ENCODE data around the gene CDYL2. TPM values are rescaled to one million over a fixed set of nuclear protein-coding genes. Genes with fewer than 3 reads are reported as not detected.
A peak's percentile ranks its signal among the peaks of the same experiment; 100 is the strongest.
"Not testable (repeated sequence)": the region's sequence is repeated elsewhere in the genome, so short reads cannot be mapped to it uniquely, and the experiment has no call there.

The CDYL2 gene
- total RNA-seq, 1 donor from 2014 or later = 4.5 TPM

DNA sequence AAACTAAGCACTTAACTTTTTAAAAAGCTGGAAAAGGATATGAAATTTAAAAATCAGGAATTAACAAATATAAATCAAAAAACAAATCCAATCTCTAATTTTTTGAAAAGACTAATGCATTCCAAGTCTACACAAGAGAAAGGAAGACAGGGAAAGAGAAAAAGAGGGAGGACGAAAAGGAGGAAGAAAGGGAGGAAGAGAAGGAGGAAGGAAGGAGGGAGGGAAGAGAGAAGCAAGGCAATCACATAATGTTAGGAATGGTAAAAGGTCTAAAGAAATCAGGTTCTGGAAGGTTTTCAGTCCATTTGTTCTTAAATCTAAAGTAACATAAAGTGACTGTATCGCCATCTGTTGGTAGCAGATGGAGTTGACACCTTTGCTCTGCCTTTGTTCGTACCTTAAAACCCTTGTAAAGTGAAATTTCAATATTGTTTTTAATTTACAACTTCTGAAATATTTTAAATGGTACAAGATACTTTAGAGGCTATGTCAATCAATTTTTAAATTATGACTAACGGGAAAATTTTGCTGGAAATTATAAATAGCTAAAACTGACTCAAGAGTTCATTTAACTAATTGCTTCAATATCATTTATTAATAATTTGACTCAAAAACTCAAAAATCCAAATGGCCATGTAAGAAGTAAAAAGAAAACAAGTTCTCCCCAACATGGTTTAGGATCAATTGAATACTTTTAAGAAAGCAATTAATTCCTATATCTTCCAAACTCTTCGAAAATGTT lies 20.4 kb upstream of the CDYL2 start:
- no peak overlapping the region for H3K4me3 Mint-ChIP-seq

DNA sequence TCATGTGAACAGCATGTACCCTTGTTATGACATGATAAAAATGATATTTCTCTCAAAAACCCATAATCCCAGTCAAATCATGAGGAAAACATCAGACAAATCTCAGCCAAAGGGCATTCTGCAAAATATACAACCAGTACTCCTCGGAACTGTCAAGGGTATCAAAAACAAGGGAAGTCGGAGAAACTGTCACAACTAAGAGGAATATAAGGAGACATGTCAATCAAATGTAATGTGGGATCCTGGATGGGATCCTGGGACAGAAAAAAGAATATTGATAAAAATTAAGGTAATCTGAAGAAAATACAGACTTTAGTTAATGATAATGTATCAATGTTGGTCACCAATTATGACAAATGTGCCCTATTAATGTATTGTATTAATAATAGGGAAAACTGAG lies 15.6 kb upstream of the CDYL2 start:
- no peaks in the 10 kb centered on the region for H3K4me1 Mint-ChIP-seq
- no peak overlapping the region for H3K27ac Mint-ChIP-seq (ENCODE audit: unreplicated experiment)
- TF ChIP-seq, protein P1, sequence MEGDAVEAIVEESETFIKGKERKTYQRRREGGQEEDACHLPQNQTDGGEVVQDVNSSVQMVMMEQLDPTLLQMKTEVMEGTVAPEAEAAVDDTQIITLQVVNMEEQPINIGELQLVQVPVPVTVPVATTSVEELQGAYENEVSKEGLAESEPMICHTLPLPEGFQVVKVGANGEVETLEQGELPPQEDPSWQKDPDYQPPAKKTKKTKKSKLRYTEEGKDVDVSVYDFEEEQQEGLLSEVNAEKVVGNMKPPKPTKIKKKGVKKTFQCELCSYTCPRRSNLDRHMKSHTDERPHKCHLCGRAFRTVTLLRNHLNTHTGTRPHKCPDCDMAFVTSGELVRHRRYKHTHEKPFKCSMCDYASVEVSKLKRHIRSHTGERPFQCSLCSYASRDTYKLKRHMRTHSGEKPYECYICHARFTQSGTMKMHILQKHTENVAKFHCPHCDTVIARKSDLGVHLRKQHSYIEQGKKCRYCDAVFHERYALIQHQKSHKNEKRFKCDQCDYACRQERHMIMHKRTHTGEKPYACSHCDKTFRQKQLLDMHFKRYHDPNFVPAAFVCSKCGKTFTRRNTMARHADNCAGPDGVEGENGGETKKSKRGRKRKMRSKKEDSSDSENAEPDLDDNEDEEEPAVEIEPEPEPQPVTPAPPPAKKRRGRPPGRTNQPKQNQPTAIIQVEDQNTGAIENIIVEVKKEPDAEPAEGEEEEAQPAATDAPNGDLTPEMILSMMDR (conservative IDR thresholded peaks at IDR 0.05) = no peak

More for the DNA sequence above, 20.4 kb upstream of the CDYL2 start:
- peak; percentile 8 for DNase-seq (ENCODE audit: low read depth, low spot score)
- H3K4me1 Mint-ChIP-seq = no peaks in the 10 kb centered on the region
- TF ChIP-seq, protein P1 (conservative IDR thresholded peaks at IDR 0.05) = peak; percentile 87
- no peaks in the 10 kb centered on the region for H3K36me3 Mint-ChIP-seq (ENCODE audit: low read depth)
- no peaks in the 10 kb centered on the region for H3K9me3 Mint-ChIP-seq
- peaks cover 23% of the 10 kb centered on the region for H3K27me3 Mint-ChIP-seq (ENCODE audit: low read depth)
- H3K27ac Mint-ChIP-seq (ENCODE audit: unreplicated experiment) = no peak overlapping the region

DNA sequence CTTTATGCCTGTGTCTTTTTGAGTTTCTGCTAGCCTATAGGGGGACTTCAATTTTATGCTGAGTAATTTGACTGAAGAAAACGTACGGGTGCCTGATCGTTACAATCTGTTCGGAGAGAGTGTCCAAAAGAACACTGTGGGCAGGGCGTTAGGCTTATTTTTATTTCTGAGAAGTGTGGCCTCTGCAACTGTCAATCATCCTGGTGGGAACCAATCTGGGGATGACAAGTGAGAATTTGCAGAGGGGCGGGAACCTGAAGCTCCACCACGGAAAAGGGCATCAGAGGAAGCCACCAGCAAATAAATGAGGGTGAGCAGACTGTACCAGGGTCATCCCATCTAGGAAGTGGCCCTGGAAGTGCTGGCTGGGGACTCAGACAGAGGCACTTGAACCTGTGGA lies 12.0 kb upstream of the CDYL2 start:
- Mint-ChIP-seq H3K27ac (ENCODE audit: unreplicated experiment) (no peak overlapping the region), H3K36me3 (ENCODE audit: low read depth) (no peaks in the 10 kb centered on the region), H3K9me3 (no peaks in the 10 kb centered on the region), H3K4me1 (no peaks in the 10 kb centered on the region), H3K27me3 (ENCODE audit: low read depth) (peaks cover 49% of the 10 kb centered on the region), H3K4me3 (no peak overlapping the region)
- DNase-seq (ENCODE audit: low read depth, low spot score) = no peak
- TF ChIP-seq, protein P1 (conservative IDR thresholded peaks at IDR 0.05) = no peak

More for the DNA sequence above, 15.6 kb upstream of the CDYL2 start:
- DNase-seq (ENCODE audit: low read depth, low spot score) = no peak
- peaks cover 22% of the 10 kb centered on the region for H3K27me3 Mint-ChIP-seq (ENCODE audit: low read depth)
- H3K9me3 Mint-ChIP-seq = no peaks in the 10 kb centered on the region
- no peak overlapping the region for H3K4me3 Mint-ChIP-seq
- H3K36me3 Mint-ChIP-seq (ENCODE audit: low read depth) = no peaks in the 10 kb centered on the region

DNA sequence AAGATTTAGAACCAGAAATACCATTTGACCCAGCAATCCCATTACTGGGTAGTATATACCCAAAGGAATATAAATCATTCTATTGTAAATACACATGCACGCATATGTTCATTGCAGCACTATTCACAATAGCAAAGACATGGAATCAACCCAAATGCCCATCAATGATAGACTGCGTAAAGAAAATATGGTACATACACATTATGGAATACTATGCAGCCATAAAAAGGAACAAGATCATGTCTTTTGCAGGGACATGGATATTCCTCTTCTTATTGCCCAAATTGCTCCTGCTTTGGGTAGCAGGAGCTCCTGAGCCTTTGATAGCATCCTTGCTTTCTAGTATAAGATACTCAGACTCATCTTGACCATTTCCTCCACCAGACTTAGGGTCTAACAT lies 10.9 kb upstream of the CDYL2 start:
- DNase-seq (ENCODE audit: low read depth, low spot score); H3K27ac Mint-ChIP-seq (ENCODE audit: unreplicated experiment); H3K4me3 Mint-ChIP-seq; H3K9me3 Mint-ChIP-seq; H3K4me1 Mint-ChIP-seq; H3K36me3 Mint-ChIP-seq (ENCODE audit: low read depth): not testable (repeated sequence)
- peaks cover 49% of the 10 kb centered on the region for H3K27me3 Mint-ChIP-seq (ENCODE audit: low read depth)

GRCh38 chr16:80812593-80812992 lies 8.2 kb upstream of the CDYL2 start:
- H3K27ac Mint-ChIP-seq (ENCODE audit: unreplicated experiment) = no peak overlapping the region
- peaks cover 46% of the 10 kb centered on the region for H3K27me3 Mint-ChIP-seq (ENCODE audit: low read depth)
- TF ChIP-seq, protein P1 (conservative IDR thresholded peaks at IDR 0.05) = no peak
- no peak for DNase-seq (ENCODE audit: low read depth, low spot score)
- H3K4me3 Mint-ChIP-seq = no peak overlapping the region
- no peaks in the 10 kb centered on the region for H3K4me1 Mint-ChIP-seq
- H3K9me3 Mint-ChIP-seq = no peaks in the 10 kb centered on the region
- no peaks in the 10 kb centered on the region for H3K36me3 Mint-ChIP-seq (ENCODE audit: low read depth)

DNA sequence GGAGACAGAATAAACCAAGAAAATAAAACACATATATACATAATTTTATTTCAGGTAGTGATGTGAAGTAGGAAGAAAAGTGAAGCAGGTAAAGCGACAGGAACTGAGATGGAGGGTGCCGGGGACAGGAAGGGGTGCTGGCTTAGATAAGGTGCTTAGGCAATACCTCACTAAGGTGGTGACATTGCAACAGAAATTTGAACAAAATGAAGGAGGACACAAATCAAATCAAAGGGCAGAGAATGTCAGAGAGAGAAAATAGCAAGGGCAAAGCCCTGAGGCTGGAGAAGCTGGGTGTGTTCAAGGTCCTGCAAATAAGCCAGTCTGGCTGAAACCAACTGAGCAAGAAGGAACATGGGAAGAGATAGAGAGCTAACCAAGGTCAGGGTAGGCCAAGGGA lies 5.0 kb upstream of the CDYL2 start:
- Mint-ChIP-seq H3K4me3 (no peak overlapping the region), H3K9me3 (no peaks in the 10 kb centered on the region), H3K27me3 (ENCODE audit: low read depth) (peaks cover 40% of the 10 kb centered on the region), H3K36me3 (ENCODE audit: low read depth) (no peaks in the 10 kb centered on the region), H3K4me1 (no peaks in the 10 kb centered on the region), H3K27ac (ENCODE audit: unreplicated experiment) (no peak overlapping the region)
- DNase-seq (ENCODE audit: low read depth, low spot score) = no peak
- TF ChIP-seq, protein P1 (conservative IDR thresholded peaks at IDR 0.05) = no peak

Measured in neural crest cell (in vitro differentiated cells).